OCI-LY7 (cell line): ENCODE results near the gene UBL4A. TPM values are rescaled to one million over a fixed set of nuclear protein-coding genes. Genes with fewer than 3 reads are reported as not detected.
"Not testable (repeated sequence)": the region's sequence is repeated elsewhere in the genome, so short reads cannot be mapped to it uniquely, and the experiment has no call there.

Experiments used
- BruUV-seq: library from RNA; stranded (reverse); fragments of 400-500 nt; replicated peaks from 2 replicates; lab custom pipeline; 2021; lab: Mats Ljungman, UMichigan
- CTCF ChIA-PET: fragments of 300-600 bp; sonication (Branson Sonifier 250); formaldehyde crosslinking; loops from one replicate; lab custom pipeline; 2022; ENCODE audit warnings: antibody characterized with exemption; ENCODE audit not compliant: unreplicated experiment; lab: Charles Lee
- POLR2A ChIA-PET: fragments of 300-600 bp; sonication (Branson Sonifier 250); formaldehyde crosslinking; loops from one replicate; lab custom pipeline; 2022; ENCODE audit warnings: antibody characterized with exemption; lab: Charles Lee
- DNase-seq: peaks from one replicate; pipeline ENCODE4 v3.0.0-alpha.2; 2015; ENCODE audit warnings: low spot score
- H2AFZ ChIP-seq: fragments of 200-600 bp; sonication (generic), shearing (Covaris generic); 2 replicates; pipeline ENCODE4 v1.6.1; 2014; ENCODE audit warnings: mild to moderate bottlenecking, antibody characterized with exemption, low read length, moderate library complexity
- H3K27ac ChIP-seq: fragments of 200-600 bp; sonication (generic); 2 replicates; pipeline ENCODE4 v1.5.1; 2014; ENCODE audit warnings: mixed run types, low read depth, mild to moderate bottlenecking, moderate library complexity, low read length, inconsistent platforms; ENCODE audit not compliant: poor library complexity, severe bottlenecking
- H3K36me3 ChIP-seq: fragments of 200-600 bp; sonication (generic); 2 replicates; pipeline ENCODE4 v1.6.1; 2014; ENCODE audit warnings: mild to moderate bottlenecking, antibody characterized with exemption, low read length, moderate library complexity, mixed read lengths; ENCODE audit not compliant: insufficient read depth
- H3K4me1 ChIP-seq: fragments of 200-600 bp; sonication (generic); 2 replicates; pipeline ENCODE4 v1.5.1; 2014; ENCODE audit warnings: mild to moderate bottlenecking, low read length; ENCODE audit not compliant: insufficient read depth, poor library complexity, severe bottlenecking
- H3K4me2 ChIP-seq: fragments of 200-600 bp; sonication (generic); 2 replicates; pipeline ENCODE4 v1.6.1; 2014; ENCODE audit warnings: mild to moderate bottlenecking, low read length
- H3K4me3 ChIP-seq: fragments of 200-600 bp; sonication (generic); 2 replicates; pipeline ENCODE4 v1.5.1; 2014; ENCODE audit warnings: mild to moderate bottlenecking, low read depth, low read length; ENCODE audit not compliant: poor library complexity, severe bottlenecking
- H3K79me2 ChIP-seq: fragments of 200-600 bp; sonication (generic); 2 replicates; pipeline ENCODE4 v1.6.1; 2016; ENCODE audit warnings: low read depth, mild to moderate bottlenecking, low read length, moderate library complexity, mixed read lengths; ENCODE audit not compliant: insufficient read depth
- H3K9me2 ChIP-seq: fragments of 200-600 bp; sonication (generic); 2 replicates; pipeline ENCODE4 v1.6.1; 2016; ENCODE audit warnings: mild to moderate bottlenecking, low read length, mixed read lengths; ENCODE audit not compliant: insufficient read depth
- H3K9me3 ChIP-seq: fragments of 200-600 bp; sonication (generic); 2 replicates; pipeline ENCODE4 v1.6.1; 2014; ENCODE audit warnings: mild to moderate bottlenecking, mixed run types, low read length, mixed read lengths
- H4K20me1 ChIP-seq: fragments of 200-600 bp; sonication (generic); 2 replicates; pipeline ENCODE4 v1.6.1; 2014; ENCODE audit warnings: mild to moderate bottlenecking, antibody characterized with exemption, low read length, moderate library complexity, mixed read lengths; ENCODE audit not compliant: insufficient read depth
- EZH2phosphoT487 ChIP-seq: fragments of 200-600 bp; sonication (generic); IDR thresholded peaks from 2 replicates; pipeline ENCODE4 v1.6.1; 2018; ENCODE audit warnings: low read depth, borderline replicate concordance, mild to moderate bottlenecking, mixed run types, antibody characterized with exemption, low read length, moderate library complexity, mixed read lengths
- intact Hi-C: fragments of 100-400 bp; cut with micrococcal nuclease; formaldehyde crosslinking; loops from one replicate; pipeline ENCODE4 v1.10.0; 2022; ENCODE audit not compliant: unreplicated experiment
- total RNA-seq, 2 experiments: library from RNA; depleted of rRNA in 1 of 2; stranded (reverse); fragments of >200 nt in 1 of 2; shearing (Covaris generic) in 1 of 2; gene quantifications; 2 replicates each; pipeline ENCODE4 v1.2.3, GENCODE V29; 2014 to 2022
- TF ChIP-seq, protein P1 (sequence below): fragments of 200-600 bp; sonication (generic); conservative IDR thresholded peaks from 2 replicates; pipeline ENCODE4 v1.5.1; 2014; ENCODE audit warnings: mild to moderate bottlenecking, antibody characterized with exemption, low read length, moderate library complexity, mixed read lengths

UBL4A gene
- total RNA-seq, 2 experiments from 2014 or later = 49.7 to 89.9 TPM

DNA sequence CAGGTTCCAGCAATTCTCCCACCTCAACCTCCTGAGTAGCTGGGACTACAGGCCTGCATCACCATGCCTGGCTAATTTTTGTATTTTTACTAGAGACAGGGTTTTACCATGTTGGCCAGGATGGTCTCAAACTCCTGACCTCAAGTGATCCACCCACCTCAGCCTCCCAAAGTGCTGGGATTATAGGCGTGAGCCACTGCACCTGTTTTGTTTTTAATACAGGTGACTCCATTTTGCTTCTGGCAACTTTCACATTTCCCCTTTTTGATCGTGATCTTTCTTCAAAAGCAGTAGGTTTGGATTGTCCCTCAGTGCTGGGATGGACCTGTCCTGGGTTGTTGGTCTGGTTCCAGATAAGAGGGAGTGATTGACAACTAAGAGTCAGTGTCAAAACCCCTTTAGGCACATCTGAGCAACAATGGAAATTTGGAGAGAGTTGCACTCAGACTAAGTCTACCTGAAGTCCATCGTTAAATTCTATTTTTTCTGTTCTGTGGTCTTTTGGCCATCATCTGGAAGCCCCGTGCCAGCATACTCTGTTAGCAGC lies 10.2 kb upstream of the UBL4A start:
- H3K4me3 ChIP-seq, H3K4me2 ChIP-seq, H3K9me2 ChIP-seq, H2AFZ ChIP-seq, DNase-seq, H3K36me3 ChIP-seq, H3K27ac ChIP-seq, intact Hi-C loops, H4K20me1 ChIP-seq, H3K4me1 ChIP-seq, CTCF ChIA-PET, H3K79me2 ChIP-seq, BruUV-seq, H3K9me3 ChIP-seq: not testable (repeated sequence)
- POLR2A ChIA-PET = interaction anchor here (0.7 to 1.2 kb wide), 3 partner anchors 20 to 520 kb away, joined by 3 to 7 read pairs (median 7); partner anchors contain the start of gene FAM3A

- Histone ChIP-seq H3K9me3 (no peaks in the 10 kb centered on the region), H3K4me1 (peaks cover 5% of the 10 kb centered on the region), H3K36me3 (no peaks in the 10 kb centered on the region), H2AFZ (no peak overlapping the region), H3K4me2 (no peak overlapping the region), H3K27ac (no peak overlapping the region), H3K79me2 (no peaks in the 10 kb centered on the region), H3K9me2 (no peaks in the 10 kb centered on the region), H4K20me1 (no peaks in the 10 kb centered on the region), H3K4me3 (no peak overlapping the region)
- POLR2A ChIA-PET = no interaction called here
- intact Hi-C loops = no loop called here
- CTCF ChIA-PET = no interaction called here
- DNase-seq = no peak
- no TSS peak for BruUV-seq
- no peak for TF ChIP-seq EZH2phosphoT487
- TF ChIP-seq, protein P1, sequence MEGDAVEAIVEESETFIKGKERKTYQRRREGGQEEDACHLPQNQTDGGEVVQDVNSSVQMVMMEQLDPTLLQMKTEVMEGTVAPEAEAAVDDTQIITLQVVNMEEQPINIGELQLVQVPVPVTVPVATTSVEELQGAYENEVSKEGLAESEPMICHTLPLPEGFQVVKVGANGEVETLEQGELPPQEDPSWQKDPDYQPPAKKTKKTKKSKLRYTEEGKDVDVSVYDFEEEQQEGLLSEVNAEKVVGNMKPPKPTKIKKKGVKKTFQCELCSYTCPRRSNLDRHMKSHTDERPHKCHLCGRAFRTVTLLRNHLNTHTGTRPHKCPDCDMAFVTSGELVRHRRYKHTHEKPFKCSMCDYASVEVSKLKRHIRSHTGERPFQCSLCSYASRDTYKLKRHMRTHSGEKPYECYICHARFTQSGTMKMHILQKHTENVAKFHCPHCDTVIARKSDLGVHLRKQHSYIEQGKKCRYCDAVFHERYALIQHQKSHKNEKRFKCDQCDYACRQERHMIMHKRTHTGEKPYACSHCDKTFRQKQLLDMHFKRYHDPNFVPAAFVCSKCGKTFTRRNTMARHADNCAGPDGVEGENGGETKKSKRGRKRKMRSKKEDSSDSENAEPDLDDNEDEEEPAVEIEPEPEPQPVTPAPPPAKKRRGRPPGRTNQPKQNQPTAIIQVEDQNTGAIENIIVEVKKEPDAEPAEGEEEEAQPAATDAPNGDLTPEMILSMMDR = no peak
These were observed 9.1 kb upstream of the UBL4A start for GRCh38 chrX:154495472-154495922.

DNA sequence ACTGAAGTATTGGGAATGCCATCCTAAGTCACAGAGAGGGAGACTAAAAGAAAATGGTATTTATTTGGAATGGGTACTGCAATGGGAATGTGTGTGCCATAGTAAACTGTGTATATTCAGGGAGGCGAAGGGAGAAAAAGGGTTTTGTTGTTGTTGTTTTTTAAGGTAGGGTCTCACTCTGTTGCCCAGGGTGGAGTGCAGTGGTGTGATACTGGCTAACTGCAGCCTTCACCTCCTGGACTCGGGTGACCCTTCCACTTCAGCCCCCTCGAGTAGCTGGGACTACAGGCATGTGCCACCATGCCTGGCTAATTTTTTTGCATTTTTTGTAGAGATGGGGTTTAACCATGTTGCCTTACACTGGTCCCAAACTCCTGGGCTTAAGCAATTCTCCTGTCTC lies 8.3 kb upstream of the UBL4A start:
- Histone ChIP-seq H3K9me2 (no peaks in the 10 kb centered on the region), H3K4me3 (no peak overlapping the region), H3K9me3 (no peaks in the 10 kb centered on the region), H3K79me2 (no peaks in the 10 kb centered on the region), H2AFZ (no peak overlapping the region), H3K27ac (no peak overlapping the region), H3K36me3 (no peaks in the 10 kb centered on the region), H4K20me1 (no peaks in the 10 kb centered on the region), H3K4me1 (peaks cover 5% of the 10 kb centered on the region), H3K4me2 (no peak overlapping the region)
- no peak for DNase-seq
- TF ChIP-seq EZH2phosphoT487 = no peak
- TF ChIP-seq, protein P1 = no peak
- BruUV-seq = no TSS peak
- intact Hi-C loops = loop anchor here (5.0 kb wide), 1 partner anchor 67 kb away; the partner anchor contains the start of gene ATP6AP1
- POLR2A ChIA-PET = no interaction called here
- CTCF ChIA-PET = no interaction called here
